GM23338 (cell line): ENCODE data around the gene SOX9. TPM values are rescaled to one million over a fixed set of nuclear protein-coding genes. Genes with fewer than 3 reads are reported as not detected.
A peak's percentile ranks its signal among the peaks of the same experiment; 100 is the strongest.

Source experiments
- ATAC-seq: fragments of 200-7000 bp; cut with Tn5 transposase; 3 replicates; pipeline ENCODE4 v1.9.1; 2020
- DNase-seq: peaks from one replicate; pipeline ENCODE4 v3.0.0-alpha.2; 2015; ENCODE audit warnings: low spot score
- H2AFZ ChIP-seq: fragments of 200-600 bp; sonication (generic); 2 replicates; pipeline ENCODE4 v1.8.0; 2016; ENCODE audit warnings: antibody characterized with exemption, mild to moderate bottlenecking, moderate library complexity
- H3F3A ChIP-seq: fragments of 200-600 bp; sonication (generic); replicated peaks from 2 replicates; pipeline ENCODE4 v1.8.0; 2017; ENCODE audit warnings: antibody characterized with exemption, mixed run types, low read depth
- H3K27ac ChIP-seq: fragments of 200-600 bp; sonication (generic); 2 replicates; pipeline ENCODE4 v1.6.1; 2016; ENCODE audit warnings: low read depth
- H3K27me3 ChIP-seq: fragments of 200-600 bp; sonication (generic); 2 replicates; pipeline ENCODE4 v1.8.0; 2016; ENCODE audit warnings: mild to moderate bottlenecking, mixed run types, moderate library complexity; ENCODE audit not compliant: insufficient read depth
- H3K36me3 ChIP-seq: fragments of 200-600 bp; sonication (generic); 2 replicates; pipeline ENCODE4 v1.8.0; 2016; ENCODE audit warnings: mild to moderate bottlenecking; ENCODE audit not compliant: insufficient read depth
- H3K4me1 ChIP-seq: fragments of 200-600 bp; sonication (generic); 2 replicates; pipeline ENCODE4 v1.8.0; 2016; ENCODE audit warnings: mild to moderate bottlenecking, moderate library complexity; ENCODE audit not compliant: insufficient read depth
- H3K4me2 ChIP-seq: fragments of 200-600 bp; sonication (generic); 2 replicates; pipeline ENCODE4 v1.7.1; 2017; ENCODE audit warnings: mixed run types
- H3K4me3 ChIP-seq: fragments of 200-600 bp; sonication (generic); 2 replicates; pipeline ENCODE4 v1.6.1; 2016; ENCODE audit warnings: mixed run types
- H3K79me2 ChIP-seq: fragments of 200-600 bp; sonication (generic); replicated peaks from 2 replicates; pipeline ENCODE4 v1.8.0; 2017; ENCODE audit warnings: mild to moderate bottlenecking; ENCODE audit not compliant: insufficient read depth
- H3K9me2 ChIP-seq: fragments of 200-600 bp; sonication (generic); 2 replicates; pipeline ENCODE4 v1.8.0; 2017; ENCODE audit not compliant: insufficient read depth
- H4K20me1 ChIP-seq: fragments of 200-600 bp; sonication (generic); replicated peaks from 2 replicates; pipeline ENCODE4 v1.8.0; 2017; ENCODE audit warnings: mild to moderate bottlenecking; ENCODE audit not compliant: insufficient read depth
- H3K27ac Mint-ChIP-seq: 2 replicates; pipeline ENCODE4 v1.8.0; 2020; ENCODE audit warnings: inconsistent platforms, mild to moderate bottlenecking, moderate library complexity, mixed read lengths
- H3K27me3 Mint-ChIP-seq: 3 replicates; pipeline ENCODE4 v1.8.0; 2022; ENCODE audit warnings: low read depth, mild to moderate bottlenecking, moderate library complexity, mixed read lengths, inconsistent platforms; ENCODE audit not compliant: insufficient read depth, poor library complexity
- H3K36me3 Mint-ChIP-seq: 3 replicates; pipeline ENCODE4 v1.8.0; 2021; ENCODE audit warnings: low read depth, mild to moderate bottlenecking, inconsistent platforms, moderate library complexity, mixed read lengths
- H3K4me1 Mint-ChIP-seq: 3 replicates; pipeline ENCODE4 v1.8.0; 2020; ENCODE audit warnings: mild to moderate bottlenecking, inconsistent platforms, mixed read lengths
- H3K4me3 Mint-ChIP-seq: 3 replicates; pipeline ENCODE4 v1.8.0; 2021; ENCODE audit warnings: moderate library complexity, mild to moderate bottlenecking, inconsistent platforms, mixed read lengths
- H3K9me3 Mint-ChIP-seq: 3 replicates; pipeline ENCODE4 v1.8.0; 2020; ENCODE audit warnings: moderate library complexity, mild to moderate bottlenecking, inconsistent platforms, mixed read lengths
- CREB1 ChIP-seq: fragments of 250-450 bp; sonication (Bioruptor Pico); IDR thresholded peaks from 2 replicates; pipeline ENCODE4 v1.5.0; 2020; ENCODE audit warnings: low read depth, mild to moderate bottlenecking, moderate library complexity
- CTCF ChIP-seq, 2 experiments: fragments of 200-600 bp in 1 of 2; sonication (generic) in 1 of 2; conservative IDR thresholded peaks; 2 replicates each; pipeline versions ENCODE4 v1.5.1 to v1.6.1; 2016 to 2017; ENCODE audit warnings: antibody characterized with exemption in 2 of 2, low read depth in 2 of 2, mild to moderate bottlenecking in 2 of 2, moderate library complexity in 1 of 2
- ETS1 ChIP-seq: IDR thresholded peaks from 2 replicates; pipeline ENCODE4 v1.6.1; 2016; ENCODE audit warnings: antibody characterized with exemption
- EZH2 ChIP-seq: fragments of 200-600 bp; sonication (generic); IDR thresholded peaks from one replicate; pipeline ENCODE4 v1.8.0; 2017; ENCODE audit warnings: antibody characterized with exemption, mild to moderate bottlenecking, low read depth; ENCODE audit not compliant: unreplicated experiment
- EZH2phosphoT487 ChIP-seq: fragments of 200-600 bp; sonication (generic); IDR thresholded peaks from one replicate; pipeline ENCODE4 v1.8.1; 2018; ENCODE audit warnings: antibody characterized with exemption; ENCODE audit not compliant: unreplicated experiment
- JUNB ChIP-seq: IDR thresholded peaks from one replicate; pipeline ENCODE4 v1.6.1; 2016; ENCODE audit warnings: antibody characterized with exemption; ENCODE audit not compliant: unreplicated experiment
- NANOG ChIP-seq: IDR thresholded peaks from 2 replicates; pipeline ENCODE4 v1.6.1; 2016; ENCODE audit warnings: antibody characterized with exemption, borderline replicate concordance
- POLR2AphosphoS5 ChIP-seq: IDR thresholded peaks from 2 replicates; pipeline ENCODE4 v1.6.1; 2016; ENCODE audit warnings: antibody characterized with exemption, low read depth
- REST ChIP-seq: IDR thresholded peaks from one replicate; pipeline ENCODE4 v1.6.1; 2018; ENCODE audit warnings: antibody characterized with exemption; ENCODE audit not compliant: unreplicated experiment
- STAT1 ChIP-seq: IDR thresholded peaks from one replicate; pipeline ENCODE4 v1.6.1; 2016; ENCODE audit warnings: antibody characterized with exemption; ENCODE audit not compliant: unreplicated experiment
- ZNF114 ChIP-seq: fragments of 250-450 bp; sonication (Bioruptor Pico); IDR thresholded peaks from 2 replicates; pipeline ENCODE4 v1.5.0; 2020; ENCODE audit warnings: mild to moderate bottlenecking, moderate library complexity
- ZNF331 ChIP-seq: fragments of 250-450 bp; sonication (Bioruptor Pico); IDR thresholded peaks from 2 replicates; pipeline ENCODE4 v1.5.0; 2020; ENCODE audit warnings: low read depth, mild to moderate bottlenecking, moderate library complexity
- ZNF462 ChIP-seq: fragments of 250-450 bp; sonication (Bioruptor Pico); IDR thresholded peaks from 2 replicates; pipeline ENCODE4 v1.5.0; 2020; ENCODE audit warnings: mild to moderate bottlenecking, moderate library complexity
- polyA plus RNA-seq: library from polyadenylated mRNA; unstranded; fragments of >200 nt; fragmentation: Nextera tagmentation; extraction: Ambion mirVana; gene quantifications from 2 replicates; pipeline ENCODE4 v1.2.1, GENCODE V29; 2016
- total RNA-seq: library from RNA; depleted of rRNA; stranded (reverse); fragments of >200 nt; shearing (Covaris generic); gene quantifications from 2 replicates; pipeline ENCODE4 v1.2.3, GENCODE V29; 2014

The SOX9 gene
- total and polyA plus RNA-seq, 2 experiments from 2014 or later: 4.4 TPM

GRCh38 chr17:72152387-72152929 is 31.6 kb downstream of the SOX9 start:
- Histone ChIP-seq H3K36me3 (no peaks in the 10 kb centered on the region), H4K20me1 (no peaks in the 10 kb centered on the region), H2AFZ (no peak overlapping the region), H3K27ac (peak overlapping the region; percentile 96; the same call in 1 of the 2 replicates), H3F3A (no peaks in the 10 kb centered on the region), H3K79me2 (no peaks in the 10 kb centered on the region), H3K27me3 (no peaks in the 10 kb centered on the region), H3K4me2 (peak overlapping the region; percentile 29; the same call in 1 of the 2 replicates), H3K4me1 (peaks cover 21% of the 10 kb centered on the region), H3K4me3 (no peak overlapping the region), H3K9me2 (peaks cover 8% of the 10 kb centered on the region)
- Mint-ChIP-seq H3K4me1 (peaks cover 39% of the 10 kb centered on the region), H3K9me3 (no peaks in the 10 kb centered on the region; the same call in 2 of the 3 replicates), H3K27ac (peak overlapping the region; percentile 97), H3K27me3 (peaks cover 4% of the 10 kb centered on the region), H3K36me3 (peaks cover 9% of the 10 kb centered on the region; the same call in 2 of the 3 replicates), H3K4me3 (no peak overlapping the region)
- ATAC-seq (no peak), DNase-seq (no peak)
- TF ChIP-seq ETS1 (no peak), POLR2AphosphoS5 (no peak), NANOG (no peak), EZH2 (no peak), ZNF331 (CRISPR knock-in tag) (no peak), CTCF (conservative IDR thresholded peaks at IDR 0.05; ENCODE audit: low read depth in 2 of 2) (no peak), REST (no peak), EZH2phosphoT487 (no peak), ZNF462 (CRISPR knock-in tag) (no peak), ZNF114 (no peak), CREB1 (CRISPR knock-in tag) (no peak), STAT1 (no peak), JUNB (no peak)
